Measurements from ENCODE around the gene BUB1B.

BUB1B gene

GRCh38 chr15:40183636-40184463, 23.0 kb downstream of the BUB1B start:
- no peak for TF ChIP-seq TAF1 (IDR thresholded peaks at IDR 0.05; ENCODE audit: low read depth, low read length)
- no peak for TF ChIP-seq POLR2AphosphoS5 (IDR thresholded peaks at IDR 0.05; ENCODE audit: low read depth, low read length)
- no peak for TF ChIP-seq PAX5 (IDR thresholded peaks at IDR 0.05; ENCODE audit: insufficient read depth, low read length, severe bottlenecking)
- no peak for TF ChIP-seq POLR2A (IDR thresholded peaks at IDR 0.05; ENCODE audit: low read depth, low read length)
- no peak for TF ChIP-seq POU2F2 (IDR thresholded peaks at IDR 0.05; ENCODE audit: low read depth, low read length)
- TF ChIP-seq SPI1 (IDR thresholded peaks at IDR 0.05; ENCODE audit: low read depth, low read length): no peak
- peak; percentile 86 for FAIRE-seq
- DNase-seq (ENCODE audit: insufficient read length, low spot score): no peak

GRCh38 chr15:40190591-40190990, 29.7 kb downstream of the BUB1B start:
- FAIRE-seq (no peak), DNase-seq (ENCODE audit: insufficient read length, low spot score) (no peak)
- no peak for TF ChIP-seq SPI1 (IDR thresholded peaks at IDR 0.05; ENCODE audit: low read depth, low read length)
- no peak for TF ChIP-seq POLR2AphosphoS5 (IDR thresholded peaks at IDR 0.05; ENCODE audit: low read depth, low read length)
- no peak for TF ChIP-seq POU2F2 (IDR thresholded peaks at IDR 0.05; ENCODE audit: low read depth, low read length)
- TF ChIP-seq POLR2A (IDR thresholded peaks at IDR 0.05; ENCODE audit: low read depth, low read length): no peak
- no peak for TF ChIP-seq PAX5 (IDR thresholded peaks at IDR 0.05; ENCODE audit: insufficient read depth, low read length, severe bottlenecking)
- TF ChIP-seq TAF1 (IDR thresholded peaks at IDR 0.05; ENCODE audit: low read depth, low read length): no peak

- TF ChIP-seq POLR2A (IDR thresholded peaks at IDR 0.05; ENCODE audit: low read depth, low read length): no peak
- no peak for TF ChIP-seq PAX5 (IDR thresholded peaks at IDR 0.05; ENCODE audit: insufficient read depth, low read length, severe bottlenecking)
- TF ChIP-seq POLR2AphosphoS5 (IDR thresholded peaks at IDR 0.05; ENCODE audit: low read depth, low read length): no peak
- no peak for TF ChIP-seq TAF1 (IDR thresholded peaks at IDR 0.05; ENCODE audit: low read depth, low read length)
- TF ChIP-seq POU2F2 (IDR thresholded peaks at IDR 0.05; ENCODE audit: low read depth, low read length): no peak
- no peak for TF ChIP-seq SPI1 (IDR thresholded peaks at IDR 0.05; ENCODE audit: low read depth, low read length)
- FAIRE-seq (no peak), DNase-seq (ENCODE audit: insufficient read length, low spot score) (no peak)
Measured at GRCh38 chr15:40192942-40193341, 32.1 kb downstream of the BUB1B start.

GRCh38 chr15:40197434-40197833, 36.6 kb downstream of the BUB1B start:
- DNase-seq (ENCODE audit: insufficient read length, low spot score): no peak
- peak; percentile 62 for FAIRE-seq

GRCh38 chr15:40198355-40199085, 37.7 kb downstream of the BUB1B start:
- FAIRE-seq (no peak), DNase-seq (ENCODE audit: insufficient read length, low spot score) (no peak)
- TF ChIP-seq TAF1 (IDR thresholded peaks at IDR 0.05; ENCODE audit: low read depth, low read length) (no peak), SPI1 (IDR thresholded peaks at IDR 0.05; ENCODE audit: low read depth, low read length) (peak; percentile 53), POLR2AphosphoS5 (IDR thresholded peaks at IDR 0.05; ENCODE audit: low read depth, low read length) (no peak), POU2F2 (IDR thresholded peaks at IDR 0.05; ENCODE audit: low read depth, low read length) (no peak), PAX5 (IDR thresholded peaks at IDR 0.05; ENCODE audit: insufficient read depth, low read length, severe bottlenecking) (no peak), POLR2A (IDR thresholded peaks at IDR 0.05; ENCODE audit: low read depth, low read length) (no peak)

More at GRCh38 chr15:40197434-40197833, 36.6 kb downstream of the BUB1B start:
- no peak for TF ChIP-seq POLR2A (IDR thresholded peaks at IDR 0.05; ENCODE audit: low read depth, low read length)
- TF ChIP-seq SPI1 (IDR thresholded peaks at IDR 0.05; ENCODE audit: low read depth, low read length): no peak
- TF ChIP-seq TAF1 (IDR thresholded peaks at IDR 0.05; ENCODE audit: low read depth, low read length): no peak
- TF ChIP-seq PAX5 (IDR thresholded peaks at IDR 0.05; ENCODE audit: insufficient read depth, low read length, severe bottlenecking): no peak
- no peak for TF ChIP-seq POU2F2 (IDR thresholded peaks at IDR 0.05; ENCODE audit: low read depth, low read length)
- no peak for TF ChIP-seq POLR2AphosphoS5 (IDR thresholded peaks at IDR 0.05; ENCODE audit: low read depth, low read length)

- no peak for TF ChIP-seq POLR2A (IDR thresholded peaks at IDR 0.05; ENCODE audit: low read depth, low read length)
- TF ChIP-seq SPI1 (IDR thresholded peaks at IDR 0.05; ENCODE audit: low read depth, low read length): no peak
- no peak for TF ChIP-seq PAX5 (IDR thresholded peaks at IDR 0.05; ENCODE audit: insufficient read depth, low read length, severe bottlenecking)
- TF ChIP-seq POU2F2 (IDR thresholded peaks at IDR 0.05; ENCODE audit: low read depth, low read length): no peak
- no peak for TF ChIP-seq TAF1 (IDR thresholded peaks at IDR 0.05; ENCODE audit: low read depth, low read length)
- no peak for TF ChIP-seq POLR2AphosphoS5 (IDR thresholded peaks at IDR 0.05; ENCODE audit: low read depth, low read length)
- FAIRE-seq (no peak), DNase-seq (ENCODE audit: insufficient read length, low spot score) (no peak)
Measured at GRCh38 chr15:40204100-40204499, 43.2 kb downstream of the BUB1B start.

- FAIRE-seq: peak; percentile 96
- TF ChIP-seq TAF1 (IDR thresholded peaks at IDR 0.05; ENCODE audit: low read depth, low read length) (no peak), POLR2AphosphoS5 (IDR thresholded peaks at IDR 0.05; ENCODE audit: low read depth, low read length) (no peak), PAX5 (IDR thresholded peaks at IDR 0.05; ENCODE audit: insufficient read depth, low read length, severe bottlenecking) (no peak), SPI1 (IDR thresholded peaks at IDR 0.05; ENCODE audit: low read depth, low read length) (no peak), POU2F2 (IDR thresholded peaks at IDR 0.05; ENCODE audit: low read depth, low read length) (no peak), POLR2A (IDR thresholded peaks at IDR 0.05; ENCODE audit: low read depth, low read length) (no peak)
- no peak for DNase-seq (ENCODE audit: insufficient read length, low spot score)
Measured at GRCh38 chr15:40217166-40217824, 56.4 kb downstream of the BUB1B start.

GRCh38 chr15:40219801-40220200, 58.9 kb downstream of the BUB1B start:
- TF ChIP-seq POLR2A (IDR thresholded peaks at IDR 0.05; ENCODE audit: low read depth, low read length) (no peak), PAX5 (IDR thresholded peaks at IDR 0.05; ENCODE audit: insufficient read depth, low read length, severe bottlenecking) (no peak), SPI1 (IDR thresholded peaks at IDR 0.05; ENCODE audit: low read depth, low read length) (no peak), POU2F2 (IDR thresholded peaks at IDR 0.05; ENCODE audit: low read depth, low read length) (no peak), POLR2AphosphoS5 (IDR thresholded peaks at IDR 0.05; ENCODE audit: low read depth, low read length) (no peak), TAF1 (IDR thresholded peaks at IDR 0.05; ENCODE audit: low read depth, low read length) (no peak)

More at GRCh38 chr15:40219801-40220200, 58.9 kb downstream of the BUB1B start:
- no peak for FAIRE-seq
- no peak for DNase-seq (ENCODE audit: insufficient read length, low spot score)

Measured in GM12891 (cell line).